Mesenchymal stem cell (in vitro differentiated cells and primary cell): ENCODE results near the gene SIAH3.
"Not testable (repeated sequence)": the region's sequence is repeated elsewhere in the genome, so short reads cannot be mapped to it uniquely, and the experiment has no call there.

ENCODE experiments used
- DNase-seq: peaks from one replicate; pipeline ENCODE4 v3.0.0-alpha.2; 2013
- H2AFZ ChIP-seq: one replicate; pipeline ENCODE4 v1.6.1; 2013; ENCODE audit warnings: low read depth, mild to moderate bottlenecking, control low read depth, inconsistent platforms, low read length, moderate library complexity
- H2AK5ac ChIP-seq: 2 replicates; pipeline ENCODE4 v1.6.1; 2013; ENCODE audit warnings: low read length, moderate library complexity, mild to moderate bottlenecking, inconsistent platforms; ENCODE audit not compliant: severe bottlenecking
- H2BK120ac ChIP-seq: one replicate; pipeline ENCODE4 v1.6.1; 2013; ENCODE audit warnings: low read depth, mild to moderate bottlenecking, inconsistent platforms, low read length, moderate library complexity
- H2BK12ac ChIP-seq, 2 experiments: one replicate each; pipeline ENCODE4 v1.6.1; 2013; ENCODE audit warnings: inconsistent platforms in 2 of 2, low read length in 2 of 2, mild to moderate bottlenecking in 2 of 2, moderate library complexity in 2 of 2, control low read depth in 1 of 2
- H2BK15ac ChIP-seq: one replicate; pipeline ENCODE4 v1.6.1; 2013; ENCODE audit warnings: mild to moderate bottlenecking, low read depth, inconsistent platforms; ENCODE audit not compliant: poor library complexity, severe bottlenecking
- H2BK5ac ChIP-seq: 2 replicates; pipeline ENCODE4 v1.6.1; 2013; ENCODE audit warnings: low read depth, mild to moderate bottlenecking, low read length, control low read depth, inconsistent platforms; ENCODE audit not compliant: poor library complexity, severe bottlenecking
- H3K14ac ChIP-seq, 2 experiments: one replicate each; pipeline ENCODE4 v1.6.1; 2013; ENCODE audit warnings: inconsistent platforms in 2 of 2, low read length in 2 of 2, control low read depth in 1 of 2, mild to moderate bottlenecking in 1 of 2, moderate library complexity in 1 of 2
- H3K18ac ChIP-seq, 2 experiments: one replicate each; pipeline ENCODE4 v1.6.1; 2013; ENCODE audit warnings: inconsistent platforms in 2 of 2, low read length in 2 of 2, control low read depth in 1 of 2, low read depth in 1 of 2, mild to moderate bottlenecking in 1 of 2
- H3K23ac ChIP-seq, 2 experiments: one replicate each; pipeline ENCODE4 v1.6.1; 2013; ENCODE audit warnings: inconsistent platforms in 2 of 2, low read length in 2 of 2, mild to moderate bottlenecking in 2 of 2, moderate library complexity in 2 of 2, control low read depth in 1 of 2
- H3K27ac ChIP-seq: 2 replicates; pipeline ENCODE4 v1.5.1; 2013; ENCODE audit warnings: mild to moderate bottlenecking, moderate library complexity, low read length, control low read depth, inconsistent platforms; ENCODE audit not compliant: poor library complexity, severe bottlenecking
- H3K27me3 ChIP-seq, 2 experiments: 2 replicates each; pipeline versions ENCODE4 v1.6.1 to v1.7.0; 2013; ENCODE audit warnings: low read length in 2 of 2, mild to moderate bottlenecking in 2 of 2, moderate library complexity in 2 of 2, control low read depth in 1 of 2, inconsistent platforms in 1 of 2; ENCODE audit not compliant: control insufficient read depth in 1 of 2, insufficient read depth in 1 of 2
- H3K36me3 ChIP-seq, 2 experiments: 2 replicates each; pipeline versions ENCODE4 v1.6.1 to v1.7.0; 2013; ENCODE audit warnings: low read length in 2 of 2, control low read depth in 1 of 2, inconsistent platforms in 1 of 2, low read depth in 1 of 2, mild to moderate bottlenecking in 1 of 2; ENCODE audit not compliant: insufficient read depth in 2 of 2, control insufficient read depth in 1 of 2
- H3K4ac ChIP-seq, 2 experiments: one replicate each; pipeline ENCODE4 v1.6.1; 2013; ENCODE audit warnings: inconsistent platforms in 2 of 2, low read length in 2 of 2, mild to moderate bottlenecking in 2 of 2, moderate library complexity in 2 of 2, control low read depth in 1 of 2, low read depth in 1 of 2
- H3K4me1 ChIP-seq: 2 replicates; pipeline ENCODE4 v1.6.1; 2013; ENCODE audit warnings: low read depth, low read length, control low read depth; ENCODE audit not compliant: control insufficient read depth, insufficient read depth
- H3K4me2 ChIP-seq: 2 replicates; pipeline ENCODE4 v1.6.1; 2013; ENCODE audit warnings: low read length, mild to moderate bottlenecking, inconsistent platforms; ENCODE audit not compliant: poor library complexity, severe bottlenecking
- H3K4me3 ChIP-seq, 2 experiments: 2 replicates each; pipeline versions ENCODE4 v1.5.1 to v1.7.0; 2013; ENCODE audit warnings: low read length in 2 of 2, mild to moderate bottlenecking in 2 of 2, control low read depth in 1 of 2, low read depth in 1 of 2; ENCODE audit not compliant: insufficient read depth in 1 of 2
- H3K79me1 ChIP-seq: replicated peaks from 2 replicates; pipeline ENCODE4 v1.6.1; 2013; ENCODE audit warnings: mild to moderate bottlenecking, control low read depth, low read length, inconsistent platforms; ENCODE audit not compliant: poor library complexity, severe bottlenecking
- H3K9ac ChIP-seq: 2 replicates; pipeline ENCODE4 v1.7.0; 2013; ENCODE audit warnings: mild to moderate bottlenecking, low read length, moderate library complexity
- H3K9me3 ChIP-seq: 2 replicates; pipeline ENCODE4 v1.7.0; 2013; ENCODE audit warnings: mild to moderate bottlenecking, low read length; ENCODE audit not compliant: control insufficient read depth
- H4K8ac ChIP-seq: one replicate; pipeline ENCODE4 v1.6.1; 2013; ENCODE audit warnings: inconsistent platforms, mild to moderate bottlenecking, low read length, moderate library complexity
- H4K91ac ChIP-seq: one replicate; pipeline ENCODE4 v1.6.1; 2013; ENCODE audit warnings: mild to moderate bottlenecking, low read length, inconsistent platforms
- WGBS: methylation state at CpG from one replicate; pipeline ENCODE4 v1.1.7; 2013; ENCODE audit warnings: mixed read lengths; 5-methylcytosine and 5-hydroxymethylcytosine counted together

The SIAH3 gene

GRCh38 chr13:45768656-45769479 is 82.7 kb downstream of the SIAH3 start:
- Histone ChIP-seq H3K27ac (no peak overlapping the region), H3K4me1 (no peaks in the 10 kb centered on the region), H2AK5ac (no peak overlapping the region), H2BK15ac (no peak overlapping the region), H3K79me1 (no peaks in the 10 kb centered on the region), H3K9me3 (no peaks in the 10 kb centered on the region), H3K4me2 (no peak overlapping the region), H3K14ac (no peak overlapping the region), H3K4ac (no peak overlapping the region), H4K91ac (no peak overlapping the region), H3K27me3 (peaks cover 52 to 61% of the 10 kb centered on the region in 2 experiments), H3K4me3 (no peak overlapping the region), H2BK5ac (no peak overlapping the region), H2BK120ac (no peak overlapping the region), H3K23ac (no peak overlapping the region), H3K9ac (no peak overlapping the region), H3K36me3 (no peaks in the 10 kb centered on the region), H4K8ac (no peak overlapping the region), H3K18ac (no peak overlapping the region), H2BK12ac (no peak overlapping the region), H2AFZ (no peak overlapping the region)
- DNase-seq, result peak; percentile 24
- 28% methylated on average over 2 of the region's 4 CpGs for WGBS

- H2AK5ac ChIP-seq, result no peak overlapping the region
- H3K79me1 ChIP-seq, result no peaks in the 10 kb centered on the region
- no peak overlapping the region for H3K27ac ChIP-seq
- no peak overlapping the region for H4K91ac ChIP-seq
- H2BK15ac ChIP-seq, result no peak overlapping the region
- no peak overlapping the region for H2BK120ac ChIP-seq
- no peaks in the 10 kb centered on the region for H3K9me3 ChIP-seq
- H2AFZ ChIP-seq, result no peak overlapping the region
- H3K4me2 ChIP-seq, result no peak overlapping the region
- no peaks in the 10 kb centered on the region for H3K36me3 ChIP-seq
- no peak overlapping the region for H2BK5ac ChIP-seq
- H3K18ac ChIP-seq, result no peak overlapping the region
- no peak overlapping the region for H3K23ac ChIP-seq
- no peak overlapping the region for H3K4ac ChIP-seq
- DNase-seq, result no peak
- no peak overlapping the region for H3K14ac ChIP-seq
- H4K8ac ChIP-seq, result no peak overlapping the region
- H3K4me1 ChIP-seq, result peaks cover 2% of the 10 kb centered on the region
- peaks cover 46 to 67% of the 10 kb centered on the region in 2 experiments for H3K27me3 ChIP-seq
- 50% methylated on average over 4 of the region's 4 CpGs for WGBS
- no peak overlapping the region for H3K4me3 ChIP-seq
- H2BK12ac ChIP-seq, result no peak overlapping the region
- H3K9ac ChIP-seq, result no peak overlapping the region
Measured at GRCh38 chr13:45765464-45765863, 86.1 kb downstream of the SIAH3 start.

GRCh38 chr13:45763419-45763818 is 88.1 kb downstream of the SIAH3 start:
- H2BK12ac ChIP-seq, result no peak overlapping the region
- peak overlapping the region; percentile 4 for H2BK15ac ChIP-seq
- H3K18ac ChIP-seq, result no peak overlapping the region
- H3K4me2 ChIP-seq, result no peak overlapping the region
- H3K9ac ChIP-seq, result no peak overlapping the region
- H2AK5ac ChIP-seq, result no peak overlapping the region
- no peak overlapping the region for H2BK5ac ChIP-seq
- no peak overlapping the region for H4K8ac ChIP-seq
- H3K9me3 ChIP-seq, result peaks cover 17% of the 10 kb centered on the region
- H3K36me3 ChIP-seq, result no peaks in the 10 kb centered on the region
- no peak overlapping the region for H3K23ac ChIP-seq
- H3K79me1 ChIP-seq, result no peaks in the 10 kb centered on the region
- no peak for DNase-seq
- no peak overlapping the region for H4K91ac ChIP-seq
- 69% methylated on average over 3 of the region's 4 CpGs for WGBS
- no peak overlapping the region for H2BK120ac ChIP-seq
- no peak overlapping the region for H3K4ac ChIP-seq
- peaks cover 2% of the 10 kb centered on the region for H3K4me1 ChIP-seq
- H3K27me3 ChIP-seq, result peaks cover 27 to 46% of the 10 kb centered on the region in 2 experiments
- no peak overlapping the region for H2AFZ ChIP-seq
- H3K14ac ChIP-seq, result no peak overlapping the region
- H3K27ac ChIP-seq, result no peak overlapping the region
- H3K4me3 ChIP-seq, result no peak overlapping the region

- not testable (repeated sequence) for H2BK120ac ChIP-seq, H2AFZ ChIP-seq, H4K8ac ChIP-seq, DNase-seq, H3K23ac ChIP-seq, H3K9ac ChIP-seq, H3K79me1 ChIP-seq, H3K27ac ChIP-seq, H3K4ac ChIP-seq, H3K27me3 ChIP-seq, H4K91ac ChIP-seq, H3K14ac ChIP-seq, H3K4me3 ChIP-seq, H2BK12ac ChIP-seq, H3K4me2 ChIP-seq, H3K18ac ChIP-seq, H2AK5ac ChIP-seq, H3K4me1 ChIP-seq, H3K36me3 ChIP-seq, H2BK5ac ChIP-seq, H2BK15ac ChIP-seq
- peaks cover 32% of the 10 kb centered on the region for H3K9me3 ChIP-seq
- 80% methylated on average over 1 of the region's 3 CpGs for WGBS
Measured at GRCh38 chr13:45757589-45757988, 94.0 kb downstream of the SIAH3 start.
